ENCODE results near the gene CDY2A. TPM values are rescaled to one million over a fixed set of nuclear protein-coding genes. Genes with fewer than 3 reads are reported as not detected.

Gene CDY2A
- total RNA-seq, 1 experiment from 2014 or later = not detected

Other genes starting within 250 kb of the CDY2A start
- gene CDY2B, start 145.6 kb upstream of the CDY2A start, total RNA-seq (2022) = not detected in 2 replicates